ENCODE data around the gene GBP6.
"Not testable (repeated sequence)": the region's sequence is repeated elsewhere in the genome, so short reads cannot be mapped to it uniquely, and the experiment has no call there.

GBP6 gene

GRCh38 chr1:89394851-89395250 lies 31.0 kb downstream of the GBP6 start:
- H3K36me3 Mint-ChIP-seq (ENCODE audit: low read depth): no peaks in the 10 kb centered on the region
- H3K9me3 Mint-ChIP-seq: peaks cover 3% of the 10 kb centered on the region
- DNase-seq: no peak
- no peaks in the 10 kb centered on the region for H3K27me3 Mint-ChIP-seq (ENCODE audit: low read depth, poor library complexity)
- no peak for TF ChIP-seq CTCF (IDR thresholded peaks at IDR 0.05)
- no peaks in the 10 kb centered on the region for H3K4me1 Mint-ChIP-seq
- H3K4me3 Mint-ChIP-seq: no peak overlapping the region
- H3K27ac Mint-ChIP-seq: no peak overlapping the region

- Mint-ChIP-seq H3K4me1 (no peaks in the 10 kb centered on the region), H3K9me3 (peaks cover 8% of the 10 kb centered on the region), H3K27ac (no peak overlapping the region), H3K4me3 (no peak overlapping the region), H3K27me3 (ENCODE audit: low read depth, poor library complexity) (peaks cover 3% of the 10 kb centered on the region), H3K36me3 (ENCODE audit: low read depth) (no peaks in the 10 kb centered on the region)
- TF ChIP-seq CTCF (IDR thresholded peaks at IDR 0.05): no peak
- no peak for DNase-seq
Measured at GRCh38 chr1:89396902-89397301, 33.0 kb downstream of the GBP6 start.

GRCh38 chr1:89405275-89405929 lies 41.5 kb downstream of the GBP6 start:
- Mint-ChIP-seq H3K27ac (no peak overlapping the region), H3K27me3 (ENCODE audit: low read depth, poor library complexity) (peaks cover 9% of the 10 kb centered on the region), H3K9me3 (peaks cover 10% of the 10 kb centered on the region), H3K4me3 (no peak overlapping the region), H3K4me1 (peaks cover 20% of the 10 kb centered on the region), H3K36me3 (ENCODE audit: low read depth) (no peaks in the 10 kb centered on the region)
- DNase-seq: no peak
- no peak for TF ChIP-seq CTCF (IDR thresholded peaks at IDR 0.05)

GRCh38 chr1:89407360-89407759 lies 43.5 kb downstream of the GBP6 start:
- H3K27ac Mint-ChIP-seq: no peak overlapping the region

GRCh38 chr1:89407768-89408167 lies 43.9 kb downstream of the GBP6 start:
- not testable (repeated sequence) for DNase-seq; H3K4me3 Mint-ChIP-seq; H3K27me3 Mint-ChIP-seq (ENCODE audit: low read depth, poor library complexity); H3K36me3 Mint-ChIP-seq (ENCODE audit: low read depth); H3K9me3 Mint-ChIP-seq; H3K27ac Mint-ChIP-seq
- H3K4me1 Mint-ChIP-seq: peaks cover 20% of the 10 kb centered on the region

More at GRCh38 chr1:89407360-89407759, 43.5 kb downstream of the GBP6 start:
- DNase-seq: no peak
- Mint-ChIP-seq H3K36me3 (ENCODE audit: low read depth) (no peaks in the 10 kb centered on the region), H3K4me3 (no peak overlapping the region), H3K4me1 (peaks cover 20% of the 10 kb centered on the region), H3K9me3 (peaks cover 6% of the 10 kb centered on the region), H3K27me3 (ENCODE audit: low read depth, poor library complexity) (peaks cover 6% of the 10 kb centered on the region)
- no peak for TF ChIP-seq CTCF (IDR thresholded peaks at IDR 0.05)

GRCh38 chr1:89425056-89425455 lies 61.2 kb downstream of the GBP6 start:
- no peak overlapping the region for H3K4me3 Mint-ChIP-seq
- H3K9me3 Mint-ChIP-seq: peaks cover 1% of the 10 kb centered on the region
- no peaks in the 10 kb centered on the region for H3K36me3 Mint-ChIP-seq (ENCODE audit: low read depth)
- no peaks in the 10 kb centered on the region for H3K4me1 Mint-ChIP-seq
- no peak overlapping the region for H3K27ac Mint-ChIP-seq
- no peak for DNase-seq
- no peak for TF ChIP-seq CTCF (IDR thresholded peaks at IDR 0.05)
- H3K27me3 Mint-ChIP-seq (ENCODE audit: low read depth, poor library complexity): peaks cover 7% of the 10 kb centered on the region

Data from nephron progenitor cell (in vitro differentiated cells).